Iris pigment epithelial cell (primary cell): ENCODE results near the gene PIGQ.

Experiments used
- DNase-seq: peaks from one replicate; pipeline ENCODE4 v3.0.0-alpha.2; 2011; ENCODE audit warnings: low read depth

PIGQ gene

DNA sequence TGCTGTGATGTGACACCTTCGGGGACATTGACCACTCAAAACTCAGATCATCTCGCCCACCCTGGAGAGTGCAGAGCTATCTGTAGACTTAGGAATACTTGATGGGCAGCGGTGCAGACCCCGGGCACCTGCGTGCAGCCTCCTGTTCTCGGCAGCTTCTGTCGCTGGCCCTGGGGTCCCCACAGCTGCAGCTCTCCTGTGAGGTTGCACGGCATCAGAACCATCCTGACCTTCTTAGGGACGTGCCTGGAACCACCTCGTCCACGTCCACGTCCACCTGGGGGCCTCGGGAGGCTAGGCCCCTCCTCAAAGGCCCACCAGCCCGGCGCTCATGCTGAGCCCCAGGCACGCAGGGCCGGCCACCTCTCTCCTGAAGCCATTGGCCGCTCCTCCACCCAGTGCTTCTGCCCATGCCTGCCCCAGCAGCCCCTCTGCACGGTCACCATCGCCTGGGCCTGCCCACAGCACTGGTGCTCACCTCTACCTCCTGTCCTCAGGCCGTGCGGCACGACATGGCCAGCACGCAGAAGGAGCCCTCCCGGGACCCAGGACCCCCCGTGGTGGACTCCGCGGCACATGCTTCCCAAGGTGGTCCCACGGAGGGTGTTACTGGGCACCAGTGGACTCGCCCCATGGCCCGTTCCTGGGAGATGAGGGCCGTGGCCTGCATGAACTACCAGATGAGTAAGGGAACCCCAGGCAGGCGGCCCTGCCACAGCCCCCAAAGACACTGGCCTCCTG lies 58.7 kb downstream of the PIGQ start:
- DNase-seq: no peak

DNA sequence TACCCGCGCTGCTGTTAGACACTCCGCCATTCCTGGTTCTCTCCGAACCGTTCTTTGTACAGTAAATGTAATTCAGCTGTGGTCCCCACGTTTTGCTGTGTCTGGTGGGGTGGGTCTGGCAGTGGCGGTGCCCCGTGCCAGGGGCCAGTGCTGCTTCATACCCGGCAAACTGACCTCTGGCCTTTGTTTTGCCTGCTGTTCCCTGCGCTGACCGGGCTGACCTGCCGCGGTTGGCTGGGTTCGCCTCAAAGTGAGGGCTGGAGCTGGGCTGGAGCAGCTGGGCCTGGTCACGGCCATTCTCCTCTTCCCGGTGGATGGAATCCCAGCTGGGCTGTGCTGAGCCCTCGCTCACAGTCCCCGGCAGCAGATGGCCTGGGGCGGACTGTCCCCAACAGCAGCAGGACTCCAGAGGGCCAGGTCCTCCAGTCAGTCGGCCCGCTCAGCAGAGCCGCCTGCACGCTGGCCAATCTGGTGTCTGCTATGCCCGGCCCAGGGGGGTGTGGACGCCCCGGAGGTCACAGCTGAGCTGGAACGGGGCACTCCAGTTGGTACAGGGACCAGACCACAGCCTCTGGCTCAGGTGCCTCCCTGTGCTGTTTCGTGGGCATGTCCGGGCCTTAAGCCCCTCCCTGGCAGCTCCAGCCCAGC lies 59.5 kb downstream of the PIGQ start:
- DNase-seq: no peak

DNA sequence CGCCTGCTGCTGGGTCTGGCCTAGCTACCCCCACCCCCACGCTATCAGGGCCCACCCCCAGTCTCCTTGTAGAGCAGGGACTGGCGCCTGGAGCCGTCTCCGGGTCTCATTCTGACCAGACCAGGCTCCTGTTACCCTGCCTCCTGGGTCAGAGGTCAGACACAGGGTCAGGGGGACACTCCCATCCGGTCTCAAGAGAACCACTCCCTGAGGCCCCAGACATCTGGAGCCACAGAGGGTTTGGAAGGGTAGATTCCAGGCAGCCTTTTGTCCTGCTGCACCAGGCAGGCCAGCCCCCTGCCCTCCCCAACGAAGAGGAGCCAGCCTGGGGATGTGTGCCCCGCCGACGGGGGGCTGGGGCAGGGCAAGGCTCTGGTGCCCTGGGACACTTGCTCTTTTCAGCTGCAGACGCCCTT lies 60.1 kb downstream of the PIGQ start:
- DNase-seq: no peak

DNA sequence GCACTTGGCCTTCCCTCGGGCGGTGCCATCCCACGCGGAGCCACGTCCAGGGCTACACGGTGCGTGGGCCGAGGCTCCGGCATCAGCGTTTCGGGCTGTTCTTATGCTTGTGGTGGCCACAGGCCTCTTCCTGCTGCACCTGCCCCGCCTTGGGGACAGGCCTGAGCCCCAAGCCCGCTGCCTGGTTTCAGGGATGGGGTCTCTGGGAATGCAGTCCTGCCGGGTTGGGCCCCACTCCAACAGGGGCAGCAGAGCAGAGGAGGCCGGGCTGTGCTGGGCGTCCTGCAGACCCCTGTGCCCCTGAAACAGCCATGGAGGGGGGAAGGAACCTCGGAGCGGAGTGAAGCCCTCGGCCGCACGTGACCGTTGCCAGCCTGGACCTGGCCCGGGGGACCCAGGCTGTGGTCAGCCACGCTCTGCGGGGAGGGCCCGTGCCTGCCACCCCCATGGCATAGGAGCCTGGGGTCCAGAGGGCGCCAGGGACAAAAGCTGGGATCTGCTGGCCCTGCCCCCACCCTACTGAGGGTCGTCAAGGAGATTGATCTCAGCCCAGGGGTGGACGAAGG lies 60.6 kb downstream of the PIGQ start:
- no peak for DNase-seq

DNA sequence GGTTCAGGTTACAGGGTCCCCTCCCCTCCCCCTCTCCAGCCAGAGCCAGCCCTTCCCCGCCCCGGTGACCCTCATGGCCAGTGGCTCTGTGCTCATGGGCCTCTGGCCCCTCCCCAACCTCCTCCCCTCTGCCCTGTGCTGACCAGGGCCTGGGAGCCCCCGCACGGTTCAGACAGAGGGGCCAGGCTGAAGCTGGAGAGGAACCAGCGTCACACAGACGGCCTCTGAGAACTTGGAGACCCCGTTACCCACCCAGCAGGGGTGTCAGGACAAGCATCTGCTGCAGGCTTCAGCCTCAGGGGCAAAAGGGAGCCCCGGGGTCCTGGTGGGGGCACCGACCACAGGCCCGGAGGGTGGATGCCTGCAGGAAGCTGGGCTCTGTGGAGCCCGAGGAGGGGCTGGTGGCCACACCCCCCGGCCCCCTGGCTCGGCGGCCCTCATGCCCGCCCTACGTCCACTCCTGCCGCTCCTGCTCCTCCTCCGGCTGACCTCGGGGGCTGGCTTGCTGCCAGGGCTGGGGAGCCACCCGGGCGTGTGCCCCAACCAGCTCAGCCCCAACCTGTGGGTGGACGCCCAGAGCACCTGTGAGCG lies 61.1 kb downstream of the PIGQ start, which contains the start of gene WFIKKN1:
TSS of gene WFIKKN1 (plus strand) at position 171 of the 591 bp plus-strand sequence. CDS start at position 440, 269 bp downstream.
- no peak for DNase-seq

DNA sequence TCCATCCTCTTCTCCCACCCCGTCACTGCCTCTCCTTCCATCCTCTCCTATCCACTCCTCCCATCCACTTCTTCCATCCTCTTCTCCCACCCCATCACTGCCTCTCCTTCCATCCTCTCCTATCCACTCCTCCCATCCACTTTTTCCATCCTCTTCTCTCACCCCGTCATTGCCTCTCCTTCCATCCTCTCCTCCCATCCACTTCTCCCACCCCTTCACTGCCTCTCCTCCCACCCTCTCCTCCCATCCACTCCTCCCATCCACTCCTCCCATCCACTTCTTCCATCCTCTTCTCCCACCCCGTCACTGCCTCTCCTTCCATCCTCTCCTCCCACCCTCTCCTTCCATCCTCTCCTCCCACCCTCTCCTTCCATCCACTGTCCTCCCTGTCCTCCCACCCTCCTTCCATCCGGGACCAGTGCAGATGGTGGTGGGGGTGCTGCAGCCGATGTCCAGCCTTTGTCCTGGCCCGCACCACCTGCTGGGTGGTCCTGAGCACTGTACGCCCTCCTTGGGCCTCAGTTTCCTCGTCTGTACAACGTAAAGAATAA lies 62.1 kb downstream of the PIGQ start:
- no peak for DNase-seq

DNA sequence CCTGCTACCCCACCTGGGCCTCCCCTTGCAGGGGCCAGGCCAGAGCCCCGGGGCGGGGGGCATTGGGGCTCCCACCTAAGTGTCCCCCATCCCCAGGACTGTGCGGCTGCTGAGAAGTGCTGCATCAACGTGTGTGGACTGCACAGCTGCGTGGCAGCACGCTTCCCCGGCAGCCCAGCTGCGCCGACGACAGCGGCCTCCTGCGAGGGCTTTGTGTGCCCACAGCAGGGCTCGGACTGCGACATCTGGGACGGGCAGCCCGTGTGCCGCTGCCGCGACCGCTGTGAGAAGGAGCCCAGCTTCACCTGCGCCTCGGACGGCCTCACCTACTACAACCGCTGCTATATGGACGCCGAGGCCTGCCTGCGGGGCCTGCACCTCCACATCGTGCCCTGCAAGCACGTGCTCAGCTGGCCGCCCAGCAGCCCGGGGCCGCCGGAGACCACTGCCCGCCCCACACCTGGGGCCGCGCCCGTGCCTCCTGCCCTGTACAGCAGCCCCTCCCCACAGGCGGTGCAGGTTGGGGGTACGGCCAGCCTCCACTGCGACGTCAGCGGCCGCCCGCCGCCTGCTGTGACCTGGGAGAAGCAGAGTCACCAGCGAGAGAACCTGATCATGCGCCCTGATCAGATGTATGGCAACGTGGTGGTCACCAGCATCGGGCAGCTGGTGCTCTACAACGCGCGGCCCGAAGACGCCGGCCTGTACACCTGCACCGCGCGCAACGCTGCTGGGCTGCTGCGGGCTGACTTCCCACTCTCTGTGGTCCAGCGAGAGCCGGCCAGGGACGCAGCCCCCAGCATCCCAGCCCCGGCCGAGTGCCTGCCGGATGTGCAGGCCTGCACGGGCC lies 62.9 kb downstream of the PIGQ start:
- DNase-seq: no peak

DNA sequence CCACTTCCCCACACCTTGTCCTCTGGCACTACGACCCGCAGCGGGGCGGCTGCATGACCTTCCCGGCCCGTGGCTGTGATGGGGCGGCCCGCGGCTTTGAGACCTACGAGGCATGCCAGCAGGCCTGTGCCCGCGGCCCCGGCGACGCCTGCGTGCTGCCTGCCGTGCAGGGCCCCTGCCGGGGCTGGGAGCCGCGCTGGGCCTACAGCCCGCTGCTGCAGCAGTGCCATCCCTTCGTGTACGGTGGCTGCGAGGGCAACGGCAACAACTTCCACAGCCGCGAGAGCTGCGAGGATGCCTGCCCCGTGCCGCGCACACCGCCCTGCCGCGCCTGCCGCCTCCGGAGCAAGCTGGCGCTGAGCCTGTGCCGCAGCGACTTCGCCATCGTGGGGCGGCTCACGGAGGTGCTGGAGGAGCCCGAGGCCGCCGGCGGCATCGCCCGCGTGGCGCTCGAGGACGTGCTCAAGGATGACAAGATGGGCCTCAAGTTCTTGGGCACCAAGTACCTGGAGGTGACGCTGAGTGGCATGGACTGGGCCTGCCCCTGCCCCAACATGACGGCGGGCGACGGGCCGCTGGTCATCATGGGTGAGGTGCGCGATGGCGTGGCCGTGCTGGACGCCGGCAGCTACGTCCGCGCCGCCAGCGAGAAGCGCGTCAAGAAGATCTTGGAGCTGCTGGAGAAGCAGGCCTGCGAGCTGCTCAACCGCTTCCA lies 63.7 kb downstream of the PIGQ start:
- no peak for DNase-seq
